H1 (cell line): ENCODE measurements around the gene CADPS. TPM values are rescaled to one million over a fixed set of nuclear protein-coding genes. Genes with fewer than 3 reads are reported as not detected.

ENCODE experiments used
- HDAC2 ChIP-seq, 2 experiments: fragments of 300-600 bp in 1 of 2; sonication (generic) in 1 of 2; IDR thresholded peaks; 2 replicates each; pipeline ENCODE4 v1.6.1; 2011 to 2012; ENCODE audit warnings: low read depth in 2 of 2, low read length in 2 of 2, mild to moderate bottlenecking in 2 of 2, moderate library complexity in 2 of 2, borderline replicate concordance in 1 of 2, inconsistent platforms in 1 of 2
- KDM4A ChIP-seq: IDR thresholded peaks from one replicate; pipeline ENCODE4 v1.7.1; 2012; ENCODE audit warnings: low read depth, mild to moderate bottlenecking, moderate library complexity, low read length, inconsistent platforms; ENCODE audit not compliant: severe bottlenecking
- MAFK ChIP-seq: IDR thresholded peaks from 2 replicates; pipeline ENCODE4 v1.6.1; 2012; ENCODE audit warnings: low read depth, mild to moderate bottlenecking, improper control_type of control experiment, low read length
- RBBP5 ChIP-seq: IDR thresholded peaks from 2 replicates; pipeline ENCODE4 v1.7.1; 2012; ENCODE audit warnings: low read depth, mild to moderate bottlenecking, inconsistent platforms, low read length, moderate library complexity, borderline replicate concordance
- SIN3A ChIP-seq, 2 experiments: IDR thresholded peaks in 1 of 2; conservative IDR thresholded peaks in 1 of 2; 2 replicates each; pipeline ENCODE4 v1.6.1; 2011 to 2012; ENCODE audit warnings: low read length in 2 of 2, improper control_type of control experiment in 1 of 2, low read depth in 1 of 2, mild to moderate bottlenecking in 1 of 2
- TCF12 ChIP-seq: IDR thresholded peaks from 2 replicates; pipeline ENCODE4 v1.6.1; 2011; ENCODE audit warnings: low read depth, mild to moderate bottlenecking, low read length
- polyA plus RNA-seq, 7 experiments: library from polyadenylated mRNA; depleted of rRNA in 3 of 7; stranded (reverse) in 5 of 7; unstranded in 2 of 7; fragments of >200 nt in 5 of 7; fragments of 200-250 nt in 2 of 7; gene quantifications; 1 replicate in 5 of 7; 2 replicates in 1 of 7; 4 replicates in 1 of 7; pipeline versions ENCODE4 v1.2.1 to v1.2.3, GENCODE V29; 2011 to 2013; ENCODE audit warnings: missing spikeins in 2 of 7, mixed read lengths in 2 of 7
- total RNA-seq: library from RNA; stranded (reverse); fragmentation: NEBNext Ultra II Directional; extraction: Animal tissue kit (Norgen Biotek cat#: 25700); gene quantifications from 2 replicates; pipeline ENCODE4 v1.2.1, GENCODE V29; 2021

CADPS gene
- total and polyA plus RNA-seq, 2 of the 8 experiments (the other 6 are each of a cell fraction or from before 2014, with no cell fraction given): 7.1 to 10.2 TPM

DNA sequence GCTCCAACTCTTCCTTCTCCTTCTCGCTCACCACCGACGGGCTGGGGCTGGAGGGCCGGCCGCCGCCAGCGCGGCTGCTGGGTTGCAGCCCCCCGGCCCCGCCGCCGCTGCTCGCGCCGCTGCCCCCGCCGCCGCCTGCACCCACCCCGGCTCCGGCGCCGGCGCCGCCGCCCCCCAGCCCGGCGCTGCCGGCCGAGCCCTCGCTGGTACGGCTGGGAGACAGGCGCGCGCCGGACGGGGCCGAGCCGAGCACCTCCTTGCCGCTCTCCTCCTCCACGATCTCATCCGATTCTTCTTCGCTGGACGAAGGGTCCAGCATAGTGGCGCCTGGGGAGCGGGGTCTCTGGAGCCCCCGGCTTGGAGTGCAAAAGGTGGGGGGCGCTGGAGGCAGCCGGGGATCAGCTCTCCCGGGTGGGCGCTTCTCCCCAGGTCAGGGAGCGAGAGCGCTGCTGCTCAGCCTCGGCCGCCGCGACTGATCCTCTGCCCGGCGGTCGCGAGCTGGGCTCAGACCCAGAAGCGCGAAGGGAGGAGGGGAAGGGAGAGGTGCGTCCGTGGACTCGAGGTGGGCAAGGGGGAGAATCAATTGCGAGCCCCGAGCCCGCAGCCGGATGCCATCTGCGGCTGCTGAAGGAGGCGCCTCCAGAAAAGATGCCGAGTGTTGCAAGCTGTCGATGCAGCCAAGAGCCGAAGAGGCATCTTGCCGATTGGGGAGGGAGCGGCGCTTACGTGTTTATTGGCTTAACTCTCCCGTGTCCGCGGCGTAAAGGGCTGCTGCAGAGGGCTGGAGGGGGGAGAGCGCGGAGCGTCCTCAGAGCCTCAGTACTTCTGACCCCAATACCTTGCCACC, at the start of gene CADPS (continued):
- TF ChIP-seq KDM4A: peak; percentile 94
- TF ChIP-seq TCF12: no peak
- no peak for TF ChIP-seq MAFK
- TF ChIP-seq RBBP5: peak; percentile 92
- peak in 1 of 2 experiments; percentile 34; a peak in 1 of 4 replicates for TF ChIP-seq SIN3A (conservative IDR thresholded peaks at IDR 0.05 in 1 of 2, IDR thresholded peaks at IDR 0.05 in 1 of 2; ENCODE audit: low read depth in 1 of 2, low read length in 2 of 2)
- peak in 1 of 2 experiments; percentile 88; a peak in 2 of 4 replicates for TF ChIP-seq HDAC2 (IDR thresholded peaks at IDR 0.05; ENCODE audit: borderline replicate concordance in 1 of 2, low read depth in 2 of 2, low read length in 2 of 2)
- TF ChIP-seq, all 59 proteins: peak for 11
